ENCODE results near the gene SLC25A45.

The SLC25A45 gene

GRCh38 chr11:65424205-65425104 lies 42.0 kb upstream of the SLC25A45 start:
- H3K27me3 Mint-ChIP-seq: peaks cover 7 to 18% of the 10 kb centered on the region in 2 donors
- H3K27ac Mint-ChIP-seq: peak overlapping the region; percentile 100
- H3K9me3 Mint-ChIP-seq: no peaks in the 10 kb centered on the region
- peak overlapping the region; percentile 94 to 96 for H3K4me3 Mint-ChIP-seq
- ATAC-seq (replicated peaks) (peak; percentile 6 to 8), DNase-seq (peak; percentile 66)
- H3K4me1 Mint-ChIP-seq: peaks cover 61 to 90% of the 10 kb centered on the region in 2 donors
- peaks cover 55 to 69% of the 10 kb centered on the region in 2 donors for H3K36me3 Mint-ChIP-seq

GRCh38 chr11:65423516-65424204 lies 41.2 kb upstream of the SLC25A45 start:
- Mint-ChIP-seq H3K27ac (peak overlapping the region; percentile 100), H3K4me1 (peaks cover 61 to 92% of the 10 kb centered on the region in 2 donors), H3K9me3 (no peaks in the 10 kb centered on the region), H3K4me3 (peak overlapping the region; percentile 94 to 96), H3K27me3 (peaks cover 7 to 18% of the 10 kb centered on the region in 2 donors), H3K36me3 (peaks cover 53 to 66% of the 10 kb centered on the region in 2 donors)
- ATAC-seq (replicated peaks) (no peak), DNase-seq (no peak)

GRCh38 chr11:65422633-65423515 lies 40.4 kb upstream of the SLC25A45 start, which contains the start of gene NEAT1:
TSS of gene NEAT1 (plus strand) at chr11:65422798.
- H3K4me1 Mint-ChIP-seq: peaks cover 58 to 93% of the 10 kb centered on the region in 2 donors
- peak; percentile 4 to 6 for ATAC-seq (replicated peaks)
- peaks cover 51 to 60% of the 10 kb centered on the region in 2 donors for H3K36me3 Mint-ChIP-seq
- peak within 1 kb of the TSS; percentile 100 for H3K27ac Mint-ChIP-seq
- DNase-seq: peak; percentile 92
- peaks cover 7 to 18% of the 10 kb centered on the region in 2 donors for H3K27me3 Mint-ChIP-seq
- H3K9me3 Mint-ChIP-seq: no peaks in the 10 kb centered on the region
- peak within 1 kb of the TSS; percentile 94 to 96 for H3K4me3 Mint-ChIP-seq

- Mint-ChIP-seq H3K9me3 (no peaks in the 10 kb centered on the region), H3K4me3 (peak overlapping the region; percentile 94 to 96), H3K27ac (peak overlapping the region; percentile 100), H3K27me3 (peaks cover 7 to 18% of the 10 kb centered on the region in 2 donors), H3K4me1 (peaks cover 58 to 93% of the 10 kb centered on the region in 2 donors), H3K36me3 (peaks cover 44 to 54% of the 10 kb centered on the region in 2 donors)
- ATAC-seq (replicated peaks) (peak; percentile 3 to 13), DNase-seq (peak; percentile 96)
Measured at GRCh38 chr11:65421794-65422632, 39.6 kb upstream of the SLC25A45 start.

- ATAC-seq (replicated peaks) (peak; percentile 35 to 41), DNase-seq (peak; percentile 88)
- peaks cover 7 to 18% of the 10 kb centered on the region in 2 donors for H3K27me3 Mint-ChIP-seq
- peak overlapping the region; percentile 94 to 96 for H3K4me3 Mint-ChIP-seq
- no peaks in the 10 kb centered on the region for H3K9me3 Mint-ChIP-seq
- H3K36me3 Mint-ChIP-seq: peaks cover 36 to 46% of the 10 kb centered on the region in 2 donors
- peaks cover 58 to 93% of the 10 kb centered on the region in 2 donors for H3K4me1 Mint-ChIP-seq
- peak overlapping the region; percentile 100 for H3K27ac Mint-ChIP-seq
Measured at GRCh38 chr11:65420979-65421793, 38.7 kb upstream of the SLC25A45 start.

- H3K4me1 Mint-ChIP-seq: peaks cover 62 to 95% of the 10 kb centered on the region in 2 donors
- peak overlapping the region; percentile 100 for H3K27ac Mint-ChIP-seq
- no peaks in the 10 kb centered on the region for H3K9me3 Mint-ChIP-seq
- no peak for ATAC-seq (replicated peaks)
- peak overlapping the region; percentile 94 to 96 for H3K4me3 Mint-ChIP-seq
- H3K27me3 Mint-ChIP-seq: peaks cover 7 to 18% of the 10 kb centered on the region in 2 donors
- peaks cover 31 to 41% of the 10 kb centered on the region in 2 donors for H3K36me3 Mint-ChIP-seq
- no peak for DNase-seq
Measured at GRCh38 chr11:65420506-65420905, 38.1 kb upstream of the SLC25A45 start.

GRCh38 chr11:65419772-65420481 lies 37.5 kb upstream of the SLC25A45 start:
- peaks cover 25 to 35% of the 10 kb centered on the region in 2 donors for H3K36me3 Mint-ChIP-seq

GRCh38 chr11:65419460-65419771 lies 37.0 kb upstream of the SLC25A45 start:
- H3K4me1 Mint-ChIP-seq: peaks cover 59 to 94% of the 10 kb centered on the region in 2 donors
- H3K4me3 Mint-ChIP-seq: peak overlapping the region; percentile 84 to 96
- no peaks in the 10 kb centered on the region for H3K9me3 Mint-ChIP-seq
- peak overlapping the region; percentile 100 for H3K27ac Mint-ChIP-seq
- peaks cover 22 to 30% of the 10 kb centered on the region in 2 donors for H3K36me3 Mint-ChIP-seq
- peaks cover 7 to 11% of the 10 kb centered on the region in 2 donors for H3K27me3 Mint-ChIP-seq
- DNase-seq: no peak
- ATAC-seq (replicated peaks): no peak

More at GRCh38 chr11:65419772-65420481, 37.5 kb upstream of the SLC25A45 start:
- no peak for ATAC-seq (replicated peaks)
- H3K4me1 Mint-ChIP-seq: peaks cover 61 to 96% of the 10 kb centered on the region in 2 donors
- H3K4me3 Mint-ChIP-seq: peak overlapping the region; percentile 84 to 96
- DNase-seq: peak; percentile 40
- no peaks in the 10 kb centered on the region for H3K9me3 Mint-ChIP-seq
- peak overlapping the region; percentile 100 for H3K27ac Mint-ChIP-seq
- H3K27me3 Mint-ChIP-seq: peaks cover 7 to 16% of the 10 kb centered on the region in 2 donors

- ATAC-seq (replicated peaks) (peak; percentile 54), DNase-seq (peak; percentile 94)
- Mint-ChIP-seq H3K9me3 (no peaks in the 10 kb centered on the region), H3K27ac (peak overlapping the region; percentile 100), H3K4me3 (peak overlapping the region; percentile 84 to 96), H3K36me3 (peaks cover 18 to 24% of the 10 kb centered on the region in 2 donors), H3K4me1 (peaks cover 56 to 89% of the 10 kb centered on the region in 2 donors), H3K27me3 (peaks cover 7 to 8% of the 10 kb centered on the region in 2 donors)
Measured at GRCh38 chr11:65418681-65419459, 36.4 kb upstream of the SLC25A45 start.

GRCh38 chr11:65418431-65418680 lies 35.9 kb upstream of the SLC25A45 start:
- Mint-ChIP-seq H3K9me3 (no peaks in the 10 kb centered on the region), H3K27ac (peak overlapping the region; percentile 100), H3K36me3 (peaks cover 13 to 20% of the 10 kb centered on the region in 2 donors), H3K4me1 (peaks cover 53 to 84% of the 10 kb centered on the region in 2 donors), H3K27me3 (peaks cover 7 to 8% of the 10 kb centered on the region in 2 donors), H3K4me3 (peak overlapping the region; percentile 84 to 96)
- ATAC-seq (replicated peaks): peak; percentile 5 to 10
- DNase-seq: no peak

- peak overlapping the region; percentile 100 for H3K27ac Mint-ChIP-seq
- ATAC-seq (replicated peaks) (peak; percentile 3 to 8), DNase-seq (peak; percentile 66)
- H3K4me3 Mint-ChIP-seq: peak overlapping the region; percentile 84 to 96
- H3K9me3 Mint-ChIP-seq: no peaks in the 10 kb centered on the region
- H3K36me3 Mint-ChIP-seq: peaks cover 12 to 19% of the 10 kb centered on the region in 2 donors
- peaks cover 51 to 79% of the 10 kb centered on the region in 2 donors for H3K4me1 Mint-ChIP-seq
- peaks cover 5 to 6% of the 10 kb centered on the region in 2 donors for H3K27me3 Mint-ChIP-seq
Measured at GRCh38 chr11:65417702-65418430, 35.4 kb upstream of the SLC25A45 start.

Data from stimulated activated naive B cell treated with anti-CD40 and anti-IgM and Interleukin-4, amounts not matched to agents 10 μg/mL and 1 μg/mL and 100 μg/mL, for 72 hours (primary cell).